CD4-positive, CD25-positive, alpha-beta regulatory T cell (primary cell): ENCODE results near the gene IQCB1. TPM values are rescaled to one million over a fixed set of nuclear protein-coding genes. Genes with fewer than 3 reads are reported as not detected.

ENCODE experiments used
- ATAC-seq, 2 donors: fragments of 150-1000 bp; cut with Tn5 transposase; one replicate each; pipeline ENCODE4 v1.10.0; 2021; ENCODE audit warnings: low read depth in 2 of 2, moderate number of reproducible peaks in 2 of 2, moderate library complexity in 1 of 2
- DNase-seq, 3 donors: peaks; one replicate each; pipeline versions ENCODE4 v3.0.0 to v3.0.0-alpha.2; 2012 to 2022; ENCODE audit warnings: mixed read lengths in 1 of 3
- H3K27ac ChIP-seq: one replicate; pipeline ENCODE4 v1.7.0; 2013; ENCODE audit warnings: mild to moderate bottlenecking, low read length; ENCODE audit not compliant: insufficient read depth, poor library complexity, severe bottlenecking
- H3K27me3 ChIP-seq: one replicate; pipeline ENCODE4 v1.7.0; 2013; ENCODE audit warnings: low read length; ENCODE audit not compliant: control insufficient read depth, insufficient read depth
- H3K36me3 ChIP-seq: one replicate; pipeline ENCODE4 v1.7.0; 2013; ENCODE audit warnings: mild to moderate bottlenecking, low read length, moderate library complexity; ENCODE audit not compliant: control insufficient read depth, insufficient read depth
- H3K4me1 ChIP-seq: 2 replicates; pipeline ENCODE4 v1.7.0; 2013; ENCODE audit warnings: mild to moderate bottlenecking, low read length; ENCODE audit not compliant: insufficient read depth, control insufficient read depth, poor library complexity, severe bottlenecking
- H3K4me3 ChIP-seq: one replicate; pipeline ENCODE4 v1.7.0; 2013; ENCODE audit warnings: low read depth, mild to moderate bottlenecking, low read length, moderate library complexity
- H3K9me3 ChIP-seq, 2 experiments: 1 replicate in 1 of 2; 2 replicates in 1 of 2; pipeline ENCODE4 v1.7.0; 2013; ENCODE audit warnings: low read length in 2 of 2, mild to moderate bottlenecking in 1 of 2, moderate library complexity in 1 of 2; ENCODE audit not compliant: control insufficient read depth in 2 of 2
- H3K27ac Mint-ChIP-seq, 3 donors: one replicate each; pipeline ENCODE4 v1.8.0; 2020 to 2022; ENCODE audit warnings: mild to moderate bottlenecking in 3 of 3, mixed read lengths in 3 of 3, moderate library complexity in 2 of 3
- H3K27me3 Mint-ChIP-seq: one replicate; pipeline ENCODE4 v1.8.0; 2022; ENCODE audit warnings: mild to moderate bottlenecking, mixed read lengths
- H3K36me3 Mint-ChIP-seq: one replicate; pipeline ENCODE4 v1.8.0; 2020; ENCODE audit warnings: mixed read lengths
- H3K4me1 Mint-ChIP-seq, 4 donors: one replicate each; pipeline ENCODE4 v1.8.0; 2020 to 2022; ENCODE audit warnings: mixed read lengths in 4 of 4, mild to moderate bottlenecking in 1 of 4
- H3K4me3 Mint-ChIP-seq, 4 donors: one replicate each; pipeline ENCODE4 v1.8.0; 2020 to 2022; ENCODE audit warnings: mild to moderate bottlenecking in 4 of 4, mixed read lengths in 4 of 4, moderate library complexity in 3 of 4
- H3K9me3 Mint-ChIP-seq, 7 donors: one replicate each; pipeline ENCODE4 v1.8.0; 2020 to 2022; ENCODE audit warnings: mixed read lengths in 7 of 7, mild to moderate bottlenecking in 3 of 7, moderate library complexity in 2 of 7
- polyA plus RNA-seq, 4 donors: library from polyadenylated mRNA; unstranded; fragments of 300-500 nt; fragmentation: Illumina TruSeq; gene quantifications; one replicate each; pipeline ENCODE4 v1.2.3, GENCODE V29; 2021
- total RNA-seq: library from RNA; stranded (reverse); gene quantifications from one replicate; pipeline ENCODE4 v1.2.3, GENCODE V29; 2022

The IQCB1 gene
- total and polyA plus RNA-seq, 5 donors from 2014 or later = 16.2 to 46.8 (median 21.9) TPM

GRCh38 chr3:121723485-121723884, 111.4 kb downstream of the IQCB1 start:
- peaks cover 71% of the 10 kb centered on the region for H3K36me3 ChIP-seq
- peaks cover 1% of the 10 kb centered on the region for H3K4me1 ChIP-seq
- no peaks in the 10 kb centered on the region for H3K27me3 ChIP-seq

GRCh38 chr3:121722411-121722810, 112.4 kb downstream of the IQCB1 start:
- Mint-ChIP-seq H3K27ac (peak overlapping the region in 2 of 3 donors; percentile 3 to 16), H3K27me3 (no peaks in the 10 kb centered on the region), H3K36me3 (peaks cover 63% of the 10 kb centered on the region), H3K9me3 (peaks cover 0 to 1% (median 0%) of the 10 kb centered on the region in 7 donors), H3K4me1 (peaks cover 9 to 28% (median 20%) of the 10 kb centered on the region in 4 donors), H3K4me3 (no peak overlapping the region)
- no peak overlapping the region for H3K27ac ChIP-seq
- no peaks in the 10 kb centered on the region for H3K27me3 ChIP-seq
- H3K4me1 ChIP-seq = peaks cover 9% of the 10 kb centered on the region
- peaks cover 67% of the 10 kb centered on the region for H3K36me3 ChIP-seq
- H3K4me3 ChIP-seq = no peak overlapping the region
- ATAC-seq (no peak), DNase-seq (no peak)
- no peaks in the 10 kb centered on the region for H3K9me3 ChIP-seq

More at GRCh38 chr3:121723485-121723884, 111.4 kb downstream of the IQCB1 start:
- H3K9me3 Mint-ChIP-seq = no peaks in the 10 kb centered on the region
- peaks cover 64% of the 10 kb centered on the region for H3K36me3 Mint-ChIP-seq
- H3K27me3 Mint-ChIP-seq = no peaks in the 10 kb centered on the region
- Histone ChIP-seq H3K27ac (no peak overlapping the region), H3K4me3 (no peak overlapping the region), H3K9me3 (no peaks in the 10 kb centered on the region)
- DNase-seq (no peak), ATAC-seq (no peak)
- H3K4me1 Mint-ChIP-seq = peaks cover 4 to 18% (median 10%) of the 10 kb centered on the region in 4 donors
- H3K4me3 Mint-ChIP-seq = no peak overlapping the region
- no peak overlapping the region for H3K27ac Mint-ChIP-seq

- Mint-ChIP-seq H3K36me3 (peaks cover 66% of the 10 kb centered on the region), H3K27me3 (no peaks in the 10 kb centered on the region), H3K9me3 (peaks cover 0 to 2% (median 0%) of the 10 kb centered on the region in 7 donors), H3K27ac (peak overlapping the region in 1 of 3 donors; percentile 42), H3K4me3 (peak overlapping the region in 1 of 4 donors; percentile 69), H3K4me1 (peaks cover 16 to 33% (median 22%) of the 10 kb centered on the region in 4 donors)
- DNase-seq (no peak), ATAC-seq (no peak)
- H3K4me3 ChIP-seq = no peak overlapping the region
- peaks cover 9% of the 10 kb centered on the region for H3K4me1 ChIP-seq
- H3K9me3 ChIP-seq = no peaks in the 10 kb centered on the region
- no peak overlapping the region for H3K27ac ChIP-seq
- H3K36me3 ChIP-seq = peaks cover 69% of the 10 kb centered on the region
- no peaks in the 10 kb centered on the region for H3K27me3 ChIP-seq
These were observed 114.7 kb downstream of the IQCB1 start for GRCh38 chr3:121720163-121720562.

Other genes with a start within 250 kb of the IQCB1 start
- gene FBXO40, start 241.7 kb downstream of the IQCB1 start, total RNA-seq = not detected
- gene FBXO40, start 241.7 kb downstream of the IQCB1 start, polyA plus RNA-seq = under 1 TPM in 2 of 4 donors, not detected in 2; 0.18 to 0.24 TPM
- gene HCLS1, start 174.2 kb downstream of the IQCB1 start, total RNA-seq = 345 TPM
- 100 to 1,000 TPM; 430 to 564 (median 485) TPM for gene HCLS1, start 174.2 kb downstream of the IQCB1 start, polyA plus RNA-seq
- 51.7 TPM for gene GOLGB1, start 85.3 kb downstream of the IQCB1 start, total RNA-seq
- 1 to 10 TPM; 3.2 to 6.8 (median 3.9) TPM for gene GOLGB1, start 85.3 kb downstream of the IQCB1 start, polyA plus RNA-seq
- 5.7 TPM for gene EAF2, start 149 bp upstream of the IQCB1 start, total RNA-seq
- 10 to 100 TPM in 1 of 4 donors, 1 to 10 TPM in 3; 8.1 to 15.2 (median 9.1) TPM for gene EAF2, start 149 bp upstream of the IQCB1 start, polyA plus RNA-seq
- 1.8 TPM for gene SLC15A2, start 59.3 kb upstream of the IQCB1 start, total RNA-seq
- under 1 TPM in 2 of 4 donors, not detected in 2; 0.13 to 0.67 TPM for gene SLC15A2, start 59.3 kb upstream of the IQCB1 start, polyA plus RNA-seq
- not detected for gene ILDR1, start 187.2 kb upstream of the IQCB1 start, total RNA-seq
- under 1 TPM in 2 of 4 donors, not detected in 2; 0.21 to 0.39 TPM for gene ILDR1, start 187.2 kb upstream of the IQCB1 start, polyA plus RNA-seq
- not detected for gene CD86, start 220.3 kb upstream of the IQCB1 start, total RNA-seq
- 1 to 10 TPM in 2 of 4 donors, under 1 TPM in 2; 0.11 to 1.3 (median 0.81) TPM for gene CD86, start 220.3 kb upstream of the IQCB1 start, polyA plus RNA-seq